Kidney epithelial cell (primary cell): ENCODE results near the gene DAPK1. TPM values are rescaled to one million over a fixed set of nuclear protein-coding genes. Genes with fewer than 3 reads are reported as not detected.

Experiments used
- DNase-seq: peaks from one replicate; pipeline ENCODE4 v3.0.0-alpha.2; 2010; ENCODE audit warnings: low read depth
- H3K27me3 ChIP-seq: 2 replicates; pipeline ENCODE4 v1.6.0; 2011; ENCODE audit warnings: low read length; ENCODE audit not compliant: control insufficient read depth, insufficient read depth
- H3K36me3 ChIP-seq: 2 replicates; pipeline ENCODE4 v1.5.1; 2011; ENCODE audit warnings: low read length; ENCODE audit not compliant: control insufficient read depth, insufficient read depth
- H3K4me3 ChIP-seq: 2 replicates; pipeline ENCODE4 v1.5.1; 2011; ENCODE audit warnings: low read depth, mild to moderate bottlenecking, control low read depth, low read length
- CTCF ChIP-seq: IDR thresholded peaks from 2 replicates; pipeline ENCODE4 v1.5.1; 2011; ENCODE audit warnings: mild to moderate bottlenecking, moderate library complexity, low read length, control low read depth, inconsistent platforms; ENCODE audit not compliant: insufficient read depth, poor library complexity, severe bottlenecking
- total RNA-seq: library from RNA; depleted of rRNA; stranded (reverse); fragments of >200 nt; gene quantifications from 2 replicates; pipeline ENCODE4 v1.2.3, GENCODE V29; 2015

Gene DAPK1
- total RNA-seq, 1 donor from 2014 or later: 23.5 TPM

- no peak for DNase-seq
- Histone ChIP-seq H3K4me3 (no peak overlapping the region), H3K36me3 (peaks cover 1% of the 10 kb centered on the region), H3K27me3 (no peaks in the 10 kb centered on the region)
- no peak for TF ChIP-seq CTCF
Measured at GRCh38 chr9:87503430-87503829, 5.8 kb downstream of the DAPK1 start.

GRCh38 chr9:87503927-87504326 lies 6.3 kb downstream of the DAPK1 start:
- Histone ChIP-seq H3K4me3 (no peak overlapping the region), H3K36me3 (peaks cover 1% of the 10 kb centered on the region), H3K27me3 (no peaks in the 10 kb centered on the region)
- no peak for TF ChIP-seq CTCF
- no peak for DNase-seq

- H3K4me3 ChIP-seq: no peak overlapping the region
- TF ChIP-seq CTCF: no peak
- peaks cover 1% of the 10 kb centered on the region for H3K36me3 ChIP-seq
- H3K27me3 ChIP-seq: no peaks in the 10 kb centered on the region
- DNase-seq: no peak
Measured at GRCh38 chr9:87504938-87505337, 7.3 kb downstream of the DAPK1 start.

GRCh38 chr9:87505869-87506678 lies 8.4 kb downstream of the DAPK1 start:
- Histone ChIP-seq H3K27me3 (no peaks in the 10 kb centered on the region), H3K36me3 (peaks cover 1% of the 10 kb centered on the region), H3K4me3 (no peak overlapping the region)
- DNase-seq: no peak
- TF ChIP-seq CTCF: no peak

GRCh38 chr9:87507576-87507975 lies 9.9 kb downstream of the DAPK1 start:
- Histone ChIP-seq H3K4me3 (no peak overlapping the region), H3K36me3 (peaks cover 1% of the 10 kb centered on the region), H3K27me3 (no peaks in the 10 kb centered on the region)
- no peak for DNase-seq
- no peak for TF ChIP-seq CTCF

- no peak for DNase-seq
- no peak for TF ChIP-seq CTCF
- Histone ChIP-seq H3K36me3 (peaks cover 1% of the 10 kb centered on the region), H3K4me3 (no peak overlapping the region), H3K27me3 (no peaks in the 10 kb centered on the region)
Measured at GRCh38 chr9:87510252-87510683, 12.6 kb downstream of the DAPK1 start.
